HG02763 (cell line): ENCODE results near the gene ZFAND3.

Experiments used
- ATAC-seq: cut with Tn5 transposase; IDR thresholded peaks from one replicate; pipeline ENCODE4 v1.9.1; 2021; ENCODE audit warnings: mild to moderate bottlenecking, moderate library complexity; ENCODE audit not compliant: unreplicated experiment

The ZFAND3 gene

DNA sequence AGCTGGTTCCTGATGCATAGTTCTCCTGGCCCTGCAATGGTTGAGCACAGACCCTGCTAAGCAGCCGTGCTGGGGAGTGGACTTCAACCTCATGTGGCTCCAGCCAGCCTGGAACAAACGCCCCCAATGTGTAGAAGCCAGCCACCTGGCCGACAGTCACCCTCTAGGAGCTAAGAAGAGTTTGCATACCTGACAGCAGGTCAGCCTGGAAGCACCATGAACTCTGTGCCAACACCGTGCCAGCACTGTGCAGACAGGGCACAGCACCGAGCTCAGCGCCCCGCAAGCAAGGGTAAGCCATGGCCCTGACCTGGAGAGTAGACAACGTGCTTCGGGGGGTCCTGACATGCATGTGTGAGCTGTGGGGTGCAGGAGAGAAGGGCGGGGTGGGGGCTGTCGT, 356.3 kb downstream of the ZFAND3 start:
- no peak for ATAC-seq

GRCh38 chr6:38176797-38177751, 357.5 kb downstream of the ZFAND3 start:
- ATAC-seq, result no peak

DNA sequence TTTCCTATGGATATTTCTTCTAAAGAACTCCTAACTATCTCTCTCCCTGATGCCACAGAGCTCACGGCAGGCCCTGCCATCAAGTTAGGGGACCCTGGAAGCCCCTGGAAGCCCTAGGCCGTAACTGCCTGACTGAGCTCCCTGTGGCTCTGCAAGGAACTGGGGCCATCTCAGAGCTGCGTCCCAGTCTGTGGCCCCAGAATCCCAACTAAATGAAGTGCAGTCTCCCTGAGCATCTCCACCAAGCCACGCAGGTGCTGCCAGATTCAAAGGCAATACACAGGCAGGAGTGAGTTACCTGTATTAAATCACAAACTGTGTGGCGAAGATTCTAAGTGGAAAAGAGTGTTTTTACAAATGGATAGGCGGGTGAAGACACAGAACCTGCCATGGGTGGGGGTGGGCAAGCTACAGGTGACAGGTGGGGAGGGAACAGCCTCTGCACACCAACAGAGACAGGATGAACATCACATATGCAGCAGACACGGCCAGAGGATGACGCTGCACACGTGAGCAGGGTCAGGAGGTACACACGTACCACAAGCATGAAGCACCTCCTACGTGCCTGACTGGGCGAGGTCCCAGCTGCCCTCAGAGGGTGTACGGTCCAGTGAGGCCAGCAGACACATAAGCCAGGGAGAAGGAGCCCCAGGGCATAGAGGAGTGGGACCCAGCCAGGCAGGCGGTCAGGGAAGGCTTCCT, 358.5 kb downstream of the ZFAND3 start:
- no peak for ATAC-seq

DNA sequence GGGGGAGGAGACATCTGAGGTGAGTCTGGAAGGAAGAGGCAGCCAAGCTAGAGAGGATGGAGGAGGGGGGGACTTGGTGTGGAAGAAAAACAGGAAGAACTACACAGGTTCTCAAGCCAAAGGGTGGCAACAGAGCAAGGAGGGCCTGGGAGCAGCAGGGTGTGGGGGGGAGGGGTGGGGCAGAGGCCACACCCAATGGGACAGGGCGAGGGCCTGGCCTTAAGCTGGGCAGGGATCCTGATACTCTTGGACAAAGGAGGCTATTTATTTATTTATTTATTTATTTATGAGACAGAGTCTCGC, 359.0 kb downstream of the ZFAND3 start:
- ATAC-seq, result no peak

DNA sequence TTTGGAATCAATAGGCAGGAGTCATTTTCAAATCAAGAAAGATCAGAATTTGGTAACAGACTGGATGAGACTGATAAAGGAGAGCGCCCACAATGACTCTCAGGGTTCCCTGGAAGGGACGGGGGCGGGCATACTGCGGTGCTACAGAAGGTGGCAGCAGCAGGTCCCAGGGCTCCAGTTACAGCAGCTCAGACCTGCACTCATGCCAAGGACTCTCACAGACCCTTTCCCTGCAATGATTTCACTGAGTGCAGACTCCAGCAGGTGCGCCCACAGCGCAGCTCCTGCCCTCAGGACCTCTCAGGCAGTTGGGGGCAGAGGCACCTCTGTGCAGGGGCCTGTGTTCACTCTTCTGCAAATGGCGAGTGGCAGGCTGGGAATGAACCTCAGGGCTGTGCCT, 359.8 kb downstream of the ZFAND3 start:
- ATAC-seq, result no peak

- no peak for ATAC-seq
Observed at GRCh38 chr6:38179794-38180430, 360.4 kb downstream of the ZFAND3 start.

DNA sequence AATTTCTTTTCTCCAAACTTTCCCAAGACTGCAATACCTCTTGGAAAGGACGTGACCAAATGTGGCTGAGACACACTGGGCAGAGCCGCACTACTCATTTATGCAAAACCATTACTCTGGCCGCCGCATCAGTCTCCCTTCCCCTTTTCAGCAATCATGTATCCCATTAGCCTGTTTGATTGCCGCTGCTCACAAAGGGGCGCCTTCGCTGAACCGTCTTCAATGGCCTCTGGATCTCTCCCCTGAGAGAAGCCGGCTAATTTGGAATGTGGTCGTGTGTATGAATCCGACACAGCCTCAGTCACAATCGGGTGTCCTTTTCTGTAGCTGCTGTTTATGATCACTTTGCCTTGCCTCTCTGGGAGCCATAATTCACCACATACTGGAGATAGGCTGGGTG, 361.1 kb downstream of the ZFAND3 start:
- ATAC-seq, result no peak

GRCh38 chr6:38182426-38182825, 362.9 kb downstream of the ZFAND3 start:
- no peak for ATAC-seq

DNA sequence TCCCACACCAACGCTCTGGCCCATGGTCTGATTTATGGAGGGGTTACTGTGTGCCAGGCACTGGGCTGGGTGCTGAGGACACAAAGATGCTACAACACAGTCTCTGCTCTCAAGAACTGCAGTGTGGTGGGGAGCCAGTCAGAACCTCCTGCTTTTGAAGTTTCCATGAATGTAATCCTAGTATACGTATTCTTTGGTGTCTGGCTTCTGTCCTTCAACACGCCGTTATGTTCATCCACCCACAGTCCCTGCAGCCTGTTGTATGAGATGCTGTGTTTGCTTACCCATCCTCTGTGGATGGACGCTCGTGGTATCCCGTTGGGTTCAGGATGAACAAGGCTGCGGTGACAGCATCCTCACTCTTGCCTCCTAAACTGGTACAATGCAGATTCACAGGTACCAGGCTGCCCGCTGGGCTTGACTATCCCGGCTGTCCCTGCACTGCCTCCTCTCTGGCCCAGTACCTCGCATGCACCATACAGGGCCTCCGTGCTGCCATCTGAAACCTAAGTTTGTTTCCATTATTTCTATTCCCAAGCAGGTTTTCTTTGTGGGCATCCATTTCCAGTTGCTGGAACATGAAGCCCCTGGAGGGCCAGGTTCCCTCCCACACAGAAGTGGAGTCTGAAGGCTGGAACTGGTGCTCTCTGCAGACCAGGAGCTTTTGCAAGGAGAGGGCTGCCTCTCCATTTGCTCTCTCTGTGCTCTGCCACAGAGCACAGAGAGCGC, 364.5 kb downstream of the ZFAND3 start:
- no peak for ATAC-seq

GRCh38 chr6:38184585-38185080, 365.1 kb downstream of the ZFAND3 start:
- no peak for ATAC-seq

DNA sequence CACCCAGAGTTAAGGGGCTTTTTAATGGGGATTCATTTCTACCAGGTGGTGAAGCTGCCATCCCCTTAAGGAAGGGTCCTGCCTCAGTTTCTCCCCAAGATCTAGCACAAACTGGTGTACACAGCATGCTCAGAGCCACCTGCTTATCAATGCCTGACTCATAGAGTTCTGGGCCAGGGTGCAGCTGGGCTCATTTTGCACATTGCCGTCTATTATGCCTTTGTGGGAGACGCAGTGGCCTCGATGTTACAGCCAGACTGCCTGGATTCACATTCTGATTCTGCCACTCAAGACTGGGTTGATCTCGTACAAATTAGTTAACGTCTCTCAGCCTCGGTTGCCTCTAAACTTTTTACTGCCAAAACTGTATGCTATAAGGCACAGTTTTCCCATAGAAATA, 365.7 kb downstream of the ZFAND3 start:
- ATAC-seq, result no peak

GRCh38 chr6:38185752-38186151, 366.2 kb downstream of the ZFAND3 start:
- ATAC-seq, result no peak

DNA sequence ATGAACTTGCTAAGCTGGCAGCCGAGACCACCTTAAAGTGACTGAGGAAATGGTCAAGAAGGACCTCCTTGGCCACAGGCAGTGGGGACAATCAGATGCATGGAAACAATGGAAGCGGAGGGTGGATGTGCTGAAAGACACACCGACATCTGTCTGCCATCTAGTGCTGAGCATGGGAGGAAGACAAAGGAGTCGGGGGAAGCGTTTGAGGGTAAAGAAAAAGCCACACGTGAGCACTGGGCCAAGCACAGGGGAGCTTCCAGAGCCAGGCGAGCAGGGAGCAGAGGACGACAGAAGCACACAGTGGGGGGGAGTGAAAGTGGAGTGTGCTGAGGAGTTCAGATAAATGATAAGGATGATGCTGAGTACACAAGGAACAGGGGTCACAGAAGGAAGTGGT, 367.8 kb downstream of the ZFAND3 start:
- no peak for ATAC-seq

GRCh38 chr6:38187811-38188590, 368.5 kb downstream of the ZFAND3 start:
- no peak for ATAC-seq

DNA sequence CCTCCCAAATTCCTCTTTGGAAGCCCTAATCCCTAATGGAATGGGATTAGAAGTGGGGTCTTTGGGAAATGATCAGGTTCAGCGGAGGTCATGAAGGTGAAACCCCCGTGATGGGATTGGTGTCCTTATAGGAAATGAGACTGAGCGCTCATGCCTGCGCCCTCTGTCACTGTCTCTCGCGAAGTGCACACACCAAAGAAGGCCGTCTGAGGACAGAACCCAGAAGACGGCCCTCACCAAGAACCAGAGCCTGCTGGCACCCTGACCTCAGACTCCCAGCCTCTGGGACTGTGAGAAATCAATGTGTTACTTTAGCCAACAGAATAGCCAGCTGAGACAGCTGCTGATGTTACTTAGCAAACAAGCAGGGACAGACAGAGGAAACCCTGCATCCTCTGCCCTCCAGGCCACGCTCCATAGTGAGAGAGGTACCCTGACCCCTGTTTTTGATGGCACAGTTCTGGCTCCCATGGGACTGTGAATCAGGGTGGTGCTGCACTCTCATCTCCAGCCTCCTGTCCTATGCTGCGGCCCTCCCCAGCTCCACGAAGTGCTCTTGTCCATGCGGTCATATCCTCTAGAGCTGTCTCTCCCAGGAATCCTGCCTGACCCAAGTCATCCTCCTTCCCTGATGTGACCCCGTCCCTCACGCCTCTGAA, 369.3 kb downstream of the ZFAND3 start:
- no peak for ATAC-seq

- ATAC-seq, result no peak
Observed at GRCh38 chr6:38191418-38191817, 371.9 kb downstream of the ZFAND3 start.

GRCh38 chr6:38192011-38192410, 372.5 kb downstream of the ZFAND3 start:
- ATAC-seq, result no peak

DNA sequence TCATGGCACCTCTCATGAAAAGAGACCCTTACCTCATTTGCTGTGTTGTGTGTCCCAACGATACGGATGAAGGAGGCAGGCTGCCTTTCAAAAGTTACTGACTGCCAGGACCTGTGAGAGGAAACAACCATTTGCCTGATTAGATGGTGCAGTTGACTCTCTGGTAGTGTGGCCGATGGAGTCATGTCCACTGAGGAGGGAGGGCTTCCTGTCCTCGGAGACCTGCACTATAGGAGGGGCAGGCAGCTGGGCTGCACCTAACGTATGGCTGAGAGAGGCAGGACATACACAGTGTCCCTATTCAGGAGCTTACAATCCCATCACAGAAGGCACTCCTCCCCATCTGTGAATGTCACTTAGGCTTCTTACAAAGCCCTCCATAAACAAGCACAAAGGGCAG, 373.0 kb downstream of the ZFAND3 start:
- no peak for ATAC-seq

DNA sequence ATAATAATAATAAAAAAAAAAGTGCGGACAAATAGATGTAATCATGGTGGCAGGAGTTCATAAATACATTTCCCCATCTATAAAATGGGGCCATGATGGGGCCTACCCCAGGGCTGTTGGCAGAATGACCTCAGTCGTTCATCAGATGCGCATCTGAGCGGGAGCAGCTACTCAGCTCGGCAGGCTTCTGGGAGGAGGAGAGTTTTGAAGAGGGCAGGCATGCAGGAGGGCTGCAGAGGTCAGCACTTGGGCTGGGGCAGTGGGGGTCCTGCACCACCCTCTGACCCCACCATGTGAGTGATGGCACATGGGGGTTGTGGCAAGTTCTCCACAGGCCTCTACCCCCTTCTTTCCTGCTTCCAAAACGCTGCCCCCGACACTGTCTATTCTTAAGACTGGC, 373.5 kb downstream of the ZFAND3 start:
- no peak for ATAC-seq
